NCI-H146 (cell line): ENCODE data around the gene GAS2.
"Not testable (repeated sequence)": the region's sequence is repeated elsewhere in the genome, so short reads cannot be mapped to it uniquely, and the experiment has no call there.

Source experiments
- DNase-seq: peaks from one replicate; lab custom pipeline; 2025; lab: John Stamatoyannopoulos, UW

The GAS2 gene

GRCh38 chr11:22666325-22666687, at the start of gene GAS2:
GAS2 (plus strand) TSS chr11:22666611; CDS start chr11:22674870, 8,259 bp downstream.
- DNase-seq: no peak

DNA sequence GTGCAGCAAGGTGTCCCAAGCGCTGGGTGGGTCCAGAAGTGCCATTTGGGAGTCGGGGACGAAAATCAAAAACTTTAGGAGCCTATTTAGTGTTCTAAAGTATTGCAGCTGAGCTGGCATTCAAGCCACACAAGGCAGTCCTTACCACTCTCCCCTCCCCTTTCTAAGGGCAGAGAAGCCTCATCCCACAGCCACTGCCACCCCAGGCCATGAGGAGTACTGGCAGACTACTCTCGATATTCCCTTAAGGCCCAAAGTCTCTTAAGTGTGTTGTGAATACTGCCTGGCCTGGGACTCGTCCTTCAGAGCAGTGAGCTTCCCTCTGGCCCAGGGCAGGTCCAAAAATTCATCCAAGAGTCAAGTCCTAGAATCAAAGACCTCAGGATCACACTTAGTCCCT, 48.5 kb upstream of the GAS2 start:
- no peak for DNase-seq

DNA sequence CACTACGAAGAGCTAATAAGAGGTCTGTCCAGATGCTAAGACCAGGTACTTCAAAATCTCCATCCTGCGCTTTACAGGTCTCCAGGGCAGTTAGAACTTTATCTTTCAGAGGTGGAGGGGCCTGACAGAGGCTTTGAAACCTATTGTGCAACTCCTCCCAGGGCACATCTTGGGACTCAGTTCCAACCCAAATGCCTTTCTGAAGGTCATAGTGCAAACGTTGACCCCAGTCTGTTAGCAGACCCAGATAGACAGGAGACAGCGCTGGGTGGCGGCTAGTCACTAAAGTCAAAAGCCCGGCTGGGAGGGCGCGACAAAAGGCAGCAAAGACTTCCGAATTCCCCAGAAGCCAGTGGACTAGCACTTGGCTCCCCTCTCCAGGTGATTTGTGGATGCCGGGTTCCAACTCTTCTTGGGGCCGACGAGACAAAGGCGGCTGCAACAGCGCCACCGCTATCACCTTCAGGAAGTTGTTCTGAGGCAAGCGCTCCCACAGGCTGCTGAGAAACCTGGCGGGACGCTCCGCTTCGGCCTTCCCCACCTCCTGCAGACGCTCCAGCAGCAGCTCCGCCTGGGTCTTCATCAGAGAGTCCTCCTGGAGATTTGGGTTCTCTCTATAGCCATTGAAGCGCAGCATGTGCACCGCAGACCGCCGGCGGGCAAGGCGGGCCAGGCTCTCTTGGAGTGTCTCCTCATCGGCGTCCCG, 41.5 kb upstream of the GAS2 start:
- peak; percentile 82 for DNase-seq

DNA sequence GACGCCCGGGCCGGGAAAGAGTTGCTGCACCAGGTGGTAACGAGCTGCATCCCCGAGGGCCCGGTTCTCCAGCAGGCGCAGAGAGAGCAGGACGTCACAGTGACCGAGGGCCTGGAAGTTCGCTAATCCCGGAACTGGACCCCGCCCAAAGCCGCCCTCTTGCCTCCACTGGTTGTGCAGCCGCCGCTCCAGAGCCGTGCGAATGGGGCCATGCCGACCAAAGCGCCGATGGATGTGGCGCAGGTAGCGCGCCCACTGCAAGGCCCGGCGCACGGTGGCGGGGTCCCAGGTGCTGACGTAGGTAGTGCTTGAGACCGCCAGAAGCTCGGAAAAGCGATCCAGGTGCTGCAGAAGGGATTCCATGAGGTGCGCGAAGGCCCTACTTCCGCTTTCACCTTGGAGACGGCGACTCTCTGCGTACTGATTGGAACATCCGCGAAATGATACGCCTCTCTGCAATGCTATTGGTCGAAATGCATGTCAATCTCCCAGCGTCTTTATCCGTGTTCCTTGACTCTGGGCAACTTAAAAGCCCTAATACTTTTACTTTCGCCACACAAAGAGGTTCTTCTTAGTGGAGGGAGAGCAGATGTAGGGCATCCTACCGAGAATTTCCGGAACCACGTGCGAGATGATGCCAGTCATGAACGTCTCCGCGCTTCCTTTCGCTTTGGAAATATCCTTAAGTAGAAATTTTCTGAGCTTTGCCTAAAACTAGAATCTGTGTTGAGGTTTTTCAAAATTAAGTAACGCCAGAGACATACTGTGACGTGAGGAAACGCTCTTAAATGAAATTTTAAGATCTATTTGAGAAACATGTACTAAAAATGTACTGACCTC, 40.7 kb upstream of the GAS2 start, which contains the start of gene FANCF:
FANCF (minus strand) TSS at position 376 of the 840 bp plus-strand sequence; CDS start at position 363, 13 bp downstream.
- peak; percentile 94 for DNase-seq

DNA sequence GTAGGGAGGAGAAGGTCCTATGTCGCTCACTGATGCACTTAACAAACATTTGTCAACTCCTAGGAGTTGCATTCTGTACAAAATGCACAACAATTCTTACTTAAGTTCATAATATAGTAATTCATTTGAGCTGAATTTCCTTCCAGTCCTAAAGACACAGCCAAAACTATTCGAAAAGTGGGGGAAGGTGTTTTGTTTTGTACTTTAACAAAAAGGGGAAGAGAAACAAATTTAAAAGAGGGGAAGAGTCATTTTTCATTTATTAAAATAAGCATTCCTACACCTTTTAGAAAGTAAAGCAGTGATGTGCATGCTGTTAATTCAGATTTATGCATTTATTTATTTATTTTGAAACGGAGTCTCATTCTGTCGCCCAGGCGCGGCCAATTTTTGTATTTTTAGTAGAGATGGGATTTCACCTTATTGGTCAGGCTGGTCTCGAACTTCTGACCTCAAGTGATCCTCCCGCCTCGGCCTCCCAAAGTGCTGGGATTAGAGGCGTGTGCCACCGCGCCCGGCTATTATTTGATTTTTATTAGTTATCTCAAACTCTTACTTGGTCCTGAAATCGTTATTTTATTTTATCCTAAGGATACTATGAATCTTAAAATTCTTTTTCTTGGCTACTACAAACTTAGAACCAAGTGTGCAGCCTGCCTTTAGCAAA, 39.7 kb upstream of the GAS2 start:
- no peak for DNase-seq

DNA sequence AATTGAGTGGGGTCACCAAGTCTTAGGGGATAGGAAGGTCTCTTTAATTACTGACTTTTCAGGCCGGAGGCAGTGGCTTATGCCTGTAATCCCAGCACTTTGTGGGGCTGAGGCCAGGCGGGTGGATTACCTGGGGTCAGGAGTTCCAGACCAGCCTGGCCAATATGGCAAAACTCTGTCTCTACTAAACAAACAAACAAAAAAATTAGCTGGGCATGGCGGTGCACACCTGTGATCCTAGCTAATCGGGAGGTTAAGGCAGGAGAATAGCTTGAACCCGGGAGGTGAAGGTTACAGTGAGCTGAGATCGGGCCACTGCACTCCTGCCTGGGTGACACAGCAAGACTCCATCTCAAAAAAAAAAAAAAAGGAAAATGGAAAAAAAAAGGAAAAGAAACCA, 39.0 kb upstream of the GAS2 start:
- no peak for DNase-seq

DNA sequence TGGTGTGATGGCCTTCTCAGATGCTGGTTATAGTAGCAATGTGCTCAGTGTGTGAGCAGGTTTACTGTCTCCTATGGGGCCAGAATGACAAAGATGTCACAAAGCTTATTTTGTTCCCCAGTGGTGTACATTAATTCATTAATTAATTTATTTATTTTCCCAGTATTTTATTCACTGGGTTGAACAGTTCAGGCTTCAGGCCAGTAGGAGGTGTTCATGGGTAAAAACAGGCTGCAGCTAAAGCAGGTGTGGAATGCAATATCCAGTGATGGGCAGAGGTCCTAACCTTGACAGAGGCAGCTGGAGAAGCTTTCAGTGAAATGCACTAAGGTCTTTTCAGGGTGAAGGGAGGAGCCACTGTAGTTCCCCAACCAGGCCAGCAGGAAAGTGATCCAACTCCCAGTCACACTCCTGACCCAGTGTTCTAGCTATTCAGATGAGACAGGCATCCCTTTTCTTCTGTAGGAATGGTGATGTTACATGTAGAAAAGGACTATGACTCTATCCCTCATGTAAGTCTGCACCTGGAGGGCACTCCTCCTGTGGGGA, 33.0 kb upstream of the GAS2 start:
- no peak for DNase-seq

DNA sequence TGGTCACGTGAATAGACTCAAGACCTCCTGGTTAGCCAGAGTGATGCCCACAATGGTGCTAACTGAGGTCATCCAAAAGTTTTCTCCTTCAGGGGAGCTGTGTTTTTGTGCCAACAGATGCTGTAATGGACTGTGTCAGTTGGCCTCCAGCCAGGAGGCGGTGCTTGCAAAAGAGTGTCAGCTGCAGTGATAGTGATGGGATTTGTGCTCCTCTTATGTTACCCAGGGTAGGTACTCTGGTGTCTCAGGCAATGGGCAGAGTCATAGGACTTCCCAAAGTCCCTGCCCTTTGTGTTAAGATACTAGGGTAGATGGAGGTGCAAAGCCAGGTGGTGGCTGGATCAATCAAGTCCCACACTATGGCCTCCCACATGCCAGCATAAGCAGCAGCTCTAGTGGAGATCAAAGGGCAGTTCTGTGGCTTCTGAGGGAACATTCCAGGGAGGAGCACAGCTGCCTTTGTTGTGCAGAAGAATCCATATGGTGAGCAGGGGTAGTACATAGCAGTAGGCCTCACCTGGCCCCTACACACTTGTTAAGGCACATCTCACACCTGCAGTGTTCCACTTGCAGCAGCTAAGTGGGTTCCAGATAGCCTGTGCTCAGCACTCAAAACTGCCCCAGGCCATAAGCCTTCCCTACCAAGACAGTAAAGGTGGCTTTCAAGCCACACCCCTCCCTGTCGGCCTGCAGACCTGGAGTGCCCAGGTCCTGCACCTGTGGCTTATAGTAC, 31.3 kb upstream of the GAS2 start:
- peak; percentile 12 for DNase-seq

DNA sequence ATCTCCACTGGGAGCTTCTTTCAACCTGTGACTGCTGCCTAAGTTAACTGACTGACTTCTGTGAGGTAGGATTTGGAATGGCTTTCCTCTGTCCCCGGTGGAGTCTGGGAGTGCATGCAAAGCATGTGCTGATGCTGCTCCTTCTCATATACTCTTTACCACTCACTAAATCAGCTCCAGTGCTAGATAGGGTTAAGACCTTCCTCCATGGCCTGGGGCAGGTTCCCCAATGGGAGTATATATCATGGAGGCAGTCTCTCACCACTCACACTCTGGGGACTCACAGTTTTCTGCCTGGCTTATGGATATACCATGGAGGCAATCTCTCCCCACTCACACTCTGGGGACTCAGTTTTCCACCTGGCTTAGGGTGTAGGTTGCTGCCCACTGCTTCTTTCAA, 30.7 kb upstream of the GAS2 start:
- no peak for DNase-seq

DNA sequence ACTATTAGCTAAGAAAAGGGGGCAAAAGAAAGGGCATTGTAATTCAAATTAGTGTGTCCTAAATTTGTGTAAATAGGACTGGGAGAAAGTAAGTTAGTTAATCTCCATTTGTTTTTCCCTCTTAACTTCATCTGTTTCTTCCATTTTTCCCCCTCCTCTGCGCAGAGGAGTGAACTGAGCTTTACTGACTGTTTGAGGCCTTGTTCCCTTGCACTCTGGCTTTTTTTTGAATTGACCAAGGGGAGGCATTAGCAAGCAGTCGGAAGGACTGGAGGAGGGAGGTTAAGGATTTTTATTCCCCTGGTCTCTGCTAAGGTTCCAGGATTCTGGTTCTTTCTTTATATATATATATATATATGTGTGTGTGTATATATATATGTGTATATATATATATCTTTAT, 25.5 kb upstream of the GAS2 start:
- no peak for DNase-seq

GRCh38 chr11:22641559-22641958, 24.9 kb upstream of the GAS2 start:
- no peak for DNase-seq

GRCh38 chr11:22652346-22652745, 14.1 kb upstream of the GAS2 start:
- DNase-seq: not testable (repeated sequence)

GRCh38 chr11:22656130-22656529, 10.3 kb upstream of the GAS2 start:
- DNase-seq: no peak

- DNase-seq: no peak
Observed at GRCh38 chr11:22657101-22657694, 9.2 kb upstream of the GAS2 start.

GRCh38 chr11:22659783-22660182, 6.6 kb upstream of the GAS2 start:
- no peak for DNase-seq

DNA sequence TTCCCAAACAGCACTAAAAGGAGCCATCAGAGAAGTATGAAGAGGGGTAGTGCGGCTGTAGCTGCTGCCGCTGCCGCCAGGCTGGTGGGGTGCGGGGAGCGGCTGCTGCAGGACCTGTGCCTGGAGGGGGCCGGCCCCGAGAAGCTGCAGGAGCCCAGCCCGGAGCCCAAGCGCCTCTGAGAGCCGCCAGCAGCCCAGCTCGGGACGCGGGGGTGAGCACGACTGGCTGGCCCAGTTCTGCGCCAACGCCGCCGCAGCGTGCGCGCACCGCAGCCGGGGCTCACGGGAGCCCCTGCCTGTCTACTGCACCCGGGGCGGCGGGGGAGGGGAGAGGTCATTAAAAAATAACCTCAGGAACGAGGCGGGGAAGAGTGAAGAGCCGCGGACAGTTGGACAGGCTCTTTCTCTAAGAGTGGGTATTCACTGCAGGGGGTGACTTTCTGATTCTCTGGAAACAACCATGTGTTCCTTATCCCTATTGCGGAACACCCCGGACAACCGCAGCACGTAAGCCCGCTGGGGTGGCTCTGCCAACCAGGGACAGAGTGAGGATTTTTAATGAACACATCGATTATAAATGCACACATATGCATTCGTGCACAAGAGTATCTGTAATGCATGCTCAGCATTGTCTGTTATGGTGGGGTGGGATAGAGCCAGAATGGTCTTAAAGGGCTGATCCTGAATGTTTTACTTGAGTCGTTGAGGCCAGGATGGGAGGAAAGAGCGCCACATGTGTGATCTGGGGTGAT, 453 bp downstream of the GAS2 start:
- no peak for DNase-seq

- no peak for DNase-seq
Observed at GRCh38 chr11:22668005-22668796, 1.8 kb downstream of the GAS2 start.

- no peak for DNase-seq
Observed at GRCh38 chr11:22669368-22669767, 3.0 kb downstream of the GAS2 start.

DNA sequence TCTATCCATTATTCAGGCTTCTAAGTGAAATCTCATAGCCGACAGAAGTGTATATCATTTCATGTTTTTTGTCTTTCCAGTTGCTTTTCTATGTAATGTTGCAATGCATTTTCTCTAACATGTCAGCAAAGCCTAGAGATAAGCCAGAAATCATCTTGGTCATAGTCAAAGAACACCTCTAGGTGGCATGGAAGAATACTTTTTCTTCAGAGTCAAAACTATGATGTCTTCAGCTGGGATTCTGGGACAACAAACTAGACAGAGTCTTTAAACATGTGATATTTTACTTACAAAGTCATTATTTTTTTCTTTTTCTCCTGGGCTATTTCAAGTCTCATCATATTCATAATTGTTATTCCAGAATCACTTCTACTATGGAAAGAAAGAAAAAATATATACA, 4.4 kb downstream of the GAS2 start:
- DNase-seq: no peak

DNA sequence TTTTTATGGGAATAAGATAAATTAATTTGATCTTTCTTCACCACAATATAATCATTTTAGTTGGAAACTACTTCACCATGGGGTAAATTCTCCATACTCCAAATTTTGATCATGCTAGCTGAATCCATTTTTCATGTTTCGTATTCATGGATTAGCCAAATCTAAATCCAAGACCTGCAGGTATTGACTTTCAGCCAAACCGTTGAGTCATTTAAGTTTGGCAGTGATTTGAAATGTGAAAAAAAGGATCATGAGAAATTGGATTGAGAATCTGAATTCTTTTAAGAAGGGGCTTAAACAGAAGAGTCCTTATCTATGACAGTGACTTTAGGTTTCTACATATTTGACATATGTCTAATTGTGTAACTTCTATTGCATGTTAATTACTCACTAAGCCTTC, 5.3 kb downstream of the GAS2 start:
- DNase-seq: no peak
